Astrocyte of the cerebellum (primary cell): ENCODE measurements around the gene NPR2.

Experiments used
- DNase-seq: peaks from one replicate; pipeline ENCODE4 v3.0.0-alpha.2; 2011; ENCODE audit warnings: low read depth
- H3K4me3 ChIP-seq: 2 replicates; pipeline ENCODE4 v1.5.1; 2011; ENCODE audit warnings: mild to moderate bottlenecking, low read depth, low read length, moderate library complexity
- CTCF ChIP-seq: IDR thresholded peaks from 2 replicates; pipeline ENCODE4 v1.5.1; 2012; ENCODE audit warnings: low read length, low read depth, moderate library complexity, mild to moderate bottlenecking; ENCODE audit errors: missing control alignments
- in situ Hi-C: cut with HindIII; loops from 2 replicates; pipeline ENCODE4 v1.10.0; 2017; ENCODE audit warnings: low sequenced_read_pairs

Gene NPR2

DNA sequence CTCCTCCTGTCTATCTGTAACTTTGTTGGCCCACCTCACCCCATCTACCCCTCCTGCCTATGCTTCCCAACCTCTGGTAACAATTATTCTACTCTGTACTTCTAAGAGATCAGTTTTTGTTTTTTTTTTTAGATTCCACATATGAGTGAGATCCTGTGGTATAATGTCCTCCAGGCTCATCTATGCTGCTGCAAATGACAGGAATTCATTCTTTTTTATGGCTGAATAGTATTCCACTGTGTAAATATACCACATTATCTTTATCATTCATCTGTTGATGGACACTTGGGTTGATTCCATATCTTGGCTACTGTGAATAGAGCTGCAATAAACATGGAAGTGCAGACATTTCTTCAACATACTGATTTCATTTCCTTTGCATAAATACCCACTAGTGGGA, 8.0 kb upstream of the NPR2 start:
- H3K4me3 ChIP-seq, result no peak overlapping the region
- no peak for DNase-seq
- TF ChIP-seq CTCF, result no peak
- in situ Hi-C loops, result no loop called here

- DNase-seq, result no peak
- in situ Hi-C loops, result no loop called here
- no peak overlapping the region for H3K4me3 ChIP-seq
- no peak for TF ChIP-seq CTCF
Measured at GRCh38 chr9:35789541-35789940, 1.9 kb upstream of the NPR2 start.

DNA sequence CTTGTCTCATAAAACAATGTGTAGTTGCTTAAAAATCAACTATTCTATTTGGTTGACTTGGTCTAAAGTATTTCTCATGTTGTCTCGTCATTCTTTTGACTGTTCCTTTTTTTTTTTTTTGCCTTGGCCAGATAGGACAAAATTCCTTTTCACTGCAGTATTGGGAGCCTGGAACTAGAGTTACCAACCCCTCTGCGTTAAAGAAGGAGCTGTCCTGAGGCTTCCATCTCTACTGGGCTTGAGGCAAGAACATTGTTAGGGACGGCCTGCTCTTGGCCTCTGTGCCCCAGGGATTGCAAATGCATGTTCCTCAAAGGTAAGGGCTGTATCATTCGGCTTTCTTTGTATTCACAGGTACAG, 1.4 kb upstream of the NPR2 start:
- no peak overlapping the region for H3K4me3 ChIP-seq
- in situ Hi-C loops, result no loop called here
- DNase-seq, result no peak
- TF ChIP-seq CTCF, result no peak

DNA sequence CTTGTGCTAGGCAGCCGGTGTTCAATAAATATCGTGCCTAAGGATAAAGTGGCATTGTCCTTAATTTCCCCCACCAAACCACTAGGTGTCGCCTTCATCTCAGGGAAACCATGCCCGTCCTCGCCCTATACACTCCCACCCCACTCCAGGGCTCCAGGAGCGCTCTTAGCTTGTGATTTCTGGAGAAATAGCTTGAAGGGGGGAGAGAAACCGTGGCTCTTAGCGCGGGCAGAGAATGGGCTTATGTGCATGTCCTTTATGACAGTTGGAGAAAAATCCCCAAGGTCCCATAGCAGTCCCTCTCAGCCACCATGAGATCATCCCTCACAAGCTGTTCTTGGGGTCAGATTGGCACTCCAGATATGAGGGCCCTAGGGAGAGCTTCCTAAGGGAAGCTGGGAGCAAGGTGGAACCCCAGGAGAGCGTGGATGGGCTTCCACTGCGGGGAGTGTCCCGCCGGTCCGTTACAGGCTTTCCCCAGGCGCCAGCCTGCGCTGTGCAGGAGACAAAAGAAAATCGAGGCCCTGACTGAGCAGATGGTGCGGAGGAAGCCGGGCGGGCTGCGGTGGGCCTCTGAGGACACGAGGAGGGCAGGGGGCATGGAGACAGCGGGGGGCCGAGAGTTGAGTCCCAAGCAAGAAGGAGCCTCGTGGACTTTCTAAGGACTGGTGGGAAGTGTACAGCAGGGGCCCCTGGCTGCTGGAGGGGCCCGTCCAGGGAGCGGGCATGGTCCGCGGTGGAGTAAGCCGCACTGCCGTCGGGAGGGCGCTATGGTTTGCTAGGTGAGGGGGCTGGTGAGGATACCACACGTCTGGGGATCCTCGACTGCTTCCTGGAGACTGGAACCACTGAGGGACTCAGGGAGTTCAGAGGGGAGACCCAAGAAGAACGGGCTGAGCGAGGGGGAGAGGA, 750 bp upstream of the NPR2 start:
- peak; percentile 83 for TF ChIP-seq CTCF
- in situ Hi-C loops, result no loop called here
- DNase-seq, result peak; percentile 73
- peak overlapping the region; percentile 46 for H3K4me3 ChIP-seq

GRCh38 chr9:35792024-35792813, 828 bp downstream of the NPR2 start:
- peak overlapping the region; percentile 46 for H3K4me3 ChIP-seq
- TF ChIP-seq CTCF, result no peak
- no peak for DNase-seq
- in situ Hi-C loops, result no loop called here

GRCh38 chr9:35792826-35793225, 1.4 kb downstream of the NPR2 start:
- in situ Hi-C loops, result no loop called here
- no peak for TF ChIP-seq CTCF
- DNase-seq, result no peak
- peak overlapping the region; percentile 46 for H3K4me3 ChIP-seq
